ENCODE results near the gene TNNT2.

TNNT2 gene

DNA sequence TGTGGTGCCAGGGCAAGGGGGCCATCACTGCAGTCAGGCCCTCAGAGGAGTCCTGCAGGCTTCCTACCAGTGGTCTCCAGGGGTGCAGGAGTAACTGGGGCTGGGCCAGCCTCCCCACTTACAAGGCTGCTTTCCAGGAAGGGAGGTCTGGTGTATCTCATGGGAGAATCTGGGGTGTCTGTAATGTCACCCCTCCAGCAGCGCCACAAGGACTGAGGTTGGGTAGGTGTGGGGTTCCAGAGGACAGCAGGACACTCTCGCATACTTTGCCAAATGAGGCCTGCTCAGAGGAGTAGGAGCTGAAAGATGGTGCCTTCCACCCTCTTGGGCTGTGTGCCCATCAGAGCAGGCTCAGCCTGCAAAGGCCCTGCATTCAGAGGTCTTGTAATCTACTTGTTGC, 46.9 kb downstream of the TNNT2 start:
- TF ChIP-seq, protein P1, sequence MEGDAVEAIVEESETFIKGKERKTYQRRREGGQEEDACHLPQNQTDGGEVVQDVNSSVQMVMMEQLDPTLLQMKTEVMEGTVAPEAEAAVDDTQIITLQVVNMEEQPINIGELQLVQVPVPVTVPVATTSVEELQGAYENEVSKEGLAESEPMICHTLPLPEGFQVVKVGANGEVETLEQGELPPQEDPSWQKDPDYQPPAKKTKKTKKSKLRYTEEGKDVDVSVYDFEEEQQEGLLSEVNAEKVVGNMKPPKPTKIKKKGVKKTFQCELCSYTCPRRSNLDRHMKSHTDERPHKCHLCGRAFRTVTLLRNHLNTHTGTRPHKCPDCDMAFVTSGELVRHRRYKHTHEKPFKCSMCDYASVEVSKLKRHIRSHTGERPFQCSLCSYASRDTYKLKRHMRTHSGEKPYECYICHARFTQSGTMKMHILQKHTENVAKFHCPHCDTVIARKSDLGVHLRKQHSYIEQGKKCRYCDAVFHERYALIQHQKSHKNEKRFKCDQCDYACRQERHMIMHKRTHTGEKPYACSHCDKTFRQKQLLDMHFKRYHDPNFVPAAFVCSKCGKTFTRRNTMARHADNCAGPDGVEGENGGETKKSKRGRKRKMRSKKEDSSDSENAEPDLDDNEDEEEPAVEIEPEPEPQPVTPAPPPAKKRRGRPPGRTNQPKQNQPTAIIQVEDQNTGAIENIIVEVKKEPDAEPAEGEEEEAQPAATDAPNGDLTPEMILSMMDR (IDR thresholded peaks at IDR 0.05; ENCODE audit: borderline replicate concordance, insufficient read depth, low read depth, low read length): no peak
- H3K4me3 ChIP-seq (ENCODE audit: low read depth, low read length): no peak overlapping the region

DNA sequence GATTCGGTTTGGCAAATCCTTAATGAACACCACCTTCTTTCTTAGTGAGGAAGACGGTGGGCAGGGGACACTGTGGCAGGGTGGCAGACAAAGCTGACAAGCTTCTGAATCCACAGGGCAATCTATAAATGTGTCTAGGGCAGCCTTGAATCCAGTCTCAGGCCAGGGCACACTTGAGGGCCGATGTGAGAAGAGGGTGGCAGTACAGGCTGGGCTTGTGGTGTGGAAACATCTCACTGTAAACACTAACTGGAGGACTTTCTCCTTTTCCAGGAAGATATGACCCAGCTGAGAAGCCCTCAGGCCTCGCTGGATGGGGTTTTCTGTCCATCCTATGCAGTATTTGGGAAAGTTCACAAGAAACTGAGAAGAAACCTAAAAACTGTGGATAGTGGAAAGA, 47.7 kb downstream of the TNNT2 start:
- TF ChIP-seq, protein P1 (IDR thresholded peaks at IDR 0.05; ENCODE audit: borderline replicate concordance, insufficient read depth, low read depth, low read length): no peak

DNA sequence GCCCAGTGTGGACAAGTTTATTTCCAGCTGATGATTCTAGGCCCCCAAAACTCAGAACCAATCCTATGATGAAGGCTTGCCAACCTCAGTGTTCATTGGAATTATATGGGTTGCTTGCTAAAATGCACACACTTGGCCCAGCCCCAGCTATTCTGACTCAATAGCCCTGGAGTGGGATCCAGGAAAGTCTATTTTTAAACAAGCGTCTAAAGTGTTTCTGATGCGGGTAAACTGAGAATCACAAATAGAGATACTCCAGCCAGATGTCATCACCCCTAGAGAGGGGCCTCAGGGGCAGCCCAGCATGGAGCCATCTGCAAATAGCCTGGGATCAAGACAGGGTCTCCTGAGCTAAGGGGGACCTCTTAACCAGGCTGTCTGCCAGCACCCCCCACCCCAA, 48.2 kb downstream of the TNNT2 start:
- TF ChIP-seq, protein P1 (IDR thresholded peaks at IDR 0.05; ENCODE audit: borderline replicate concordance, insufficient read depth, low read depth, low read length): no peak
- H3K4me3 ChIP-seq (ENCODE audit: low read depth, low read length): no peak overlapping the region

More for the DNA sequence above, 47.7 kb downstream of the TNNT2 start:
- H3K4me3 ChIP-seq (ENCODE audit: low read depth, low read length): no peak overlapping the region

DNA sequence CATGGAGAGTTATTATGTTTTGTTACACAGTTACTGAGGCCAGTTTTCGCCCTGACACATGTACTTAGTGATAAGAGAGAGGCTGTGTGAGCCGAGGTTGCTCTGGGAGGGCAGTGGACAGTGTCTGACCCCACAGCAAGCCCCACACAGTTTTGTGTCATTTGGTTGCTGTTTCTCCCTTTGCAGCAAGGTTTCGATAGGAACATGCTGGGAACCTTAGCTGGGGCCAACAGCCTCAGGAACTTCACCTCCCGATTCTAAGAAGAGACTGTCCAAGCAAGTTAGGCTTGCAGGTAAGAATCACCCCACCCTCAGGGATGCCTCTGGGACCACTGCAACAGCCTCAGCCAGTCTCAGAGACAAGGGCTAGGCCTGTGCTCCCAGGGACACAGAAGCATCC, 48.9 kb downstream of the TNNT2 start:
- TF ChIP-seq, protein P1 (IDR thresholded peaks at IDR 0.05; ENCODE audit: borderline replicate concordance, insufficient read depth, low read depth, low read length): no peak
- no peak overlapping the region for H3K4me3 ChIP-seq (ENCODE audit: low read depth, low read length)

DNA sequence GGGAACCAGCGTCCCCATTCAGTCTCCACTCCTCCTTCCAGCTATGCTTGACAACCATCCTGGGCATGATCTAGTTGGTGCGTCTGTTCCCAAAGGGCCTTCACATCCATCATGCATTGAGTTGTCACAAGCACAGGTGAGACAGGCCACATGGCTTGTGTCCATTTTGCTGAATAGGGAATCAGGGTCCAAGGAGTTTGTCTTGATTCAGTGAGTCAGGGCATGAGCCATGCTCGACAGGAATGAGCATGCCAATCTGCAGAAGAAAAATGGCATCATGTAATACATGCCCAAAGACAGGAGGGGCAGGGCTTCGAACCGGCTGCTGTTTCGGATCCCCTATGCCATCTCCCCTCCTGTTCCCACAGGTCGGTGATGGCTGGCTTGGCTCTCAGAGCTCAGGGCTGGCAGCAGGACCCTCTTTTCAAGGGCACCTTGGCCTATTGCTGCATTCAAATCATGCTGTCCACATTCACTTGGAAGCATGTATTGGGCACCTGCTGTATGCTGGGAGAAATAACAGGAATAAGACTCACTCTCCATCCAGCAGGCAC, 49.7 kb downstream of the TNNT2 start:
- no peak overlapping the region for H3K4me3 ChIP-seq (ENCODE audit: low read depth, low read length)
- TF ChIP-seq, protein P1 (IDR thresholded peaks at IDR 0.05; ENCODE audit: borderline replicate concordance, insufficient read depth, low read depth, low read length): no peak

DNA sequence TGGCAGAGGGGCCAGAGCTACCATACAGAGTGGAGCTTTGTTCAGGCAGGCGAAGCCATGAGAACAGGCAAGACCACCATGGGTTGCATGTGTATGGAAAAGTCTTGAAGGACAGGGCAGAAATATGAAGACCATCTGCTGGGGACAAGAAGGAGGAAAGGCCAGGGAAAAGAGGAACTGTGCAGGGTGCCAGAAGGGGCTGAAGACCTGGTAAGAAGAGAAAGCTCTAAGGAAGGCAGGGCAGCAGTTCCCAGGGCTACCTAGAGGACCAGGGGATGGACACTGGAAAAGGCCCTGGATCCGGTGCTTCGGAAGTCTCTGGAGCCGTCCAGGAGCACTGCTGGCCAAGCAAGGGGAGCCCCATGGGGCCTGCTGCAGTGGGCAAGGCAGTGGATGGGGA, 50.8 kb downstream of the TNNT2 start:
- no peak overlapping the region for H3K4me3 ChIP-seq (ENCODE audit: low read depth, low read length)

DNA sequence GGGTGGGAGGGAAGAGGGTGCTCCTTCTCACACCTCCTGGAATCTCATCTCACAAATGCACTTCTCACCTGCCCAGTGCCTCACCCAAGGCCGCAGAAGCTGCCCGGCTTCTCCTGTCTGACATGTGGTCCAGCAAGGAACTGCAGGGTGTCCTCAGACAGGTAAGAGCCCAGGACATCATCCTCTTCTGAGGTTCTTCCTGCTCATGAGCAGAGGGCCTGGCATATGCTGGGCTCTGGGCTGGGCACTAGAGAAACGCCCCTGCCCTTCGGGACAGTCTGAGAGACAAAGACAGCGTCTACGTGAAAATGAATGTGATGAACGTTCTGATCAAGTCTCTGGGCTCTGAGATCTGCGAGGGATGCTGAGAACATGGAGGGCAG, 51.8 kb downstream of the TNNT2 start:
- TF ChIP-seq, protein P1 (IDR thresholded peaks at IDR 0.05; ENCODE audit: borderline replicate concordance, insufficient read depth, low read depth, low read length): no peak
- H3K4me3 ChIP-seq (ENCODE audit: low read depth, low read length): no peak overlapping the region

More for the DNA sequence above, 50.8 kb downstream of the TNNT2 start:
- TF ChIP-seq, protein P1 (IDR thresholded peaks at IDR 0.05; ENCODE audit: borderline replicate concordance, insufficient read depth, low read depth, low read length): no peak
